NT2/D1 (cell line): ENCODE measurements around the gene CCDC152.
"Not testable (repeated sequence)": the region's sequence is repeated elsewhere in the genome, so short reads cannot be mapped to it uniquely, and the experiment has no call there.

Source experiments
- DNase-seq: peaks from one replicate; pipeline ENCODE4 v3.0.0-alpha.2; 2011; ENCODE audit warnings: low read depth, low spot score
- H3K27me3 ChIP-seq: 2 replicates; pipeline ENCODE4 v1.6.0; 2011; ENCODE audit warnings: mild to moderate bottlenecking; ENCODE audit not compliant: insufficient read length, insufficient read depth
- H3K36me3 ChIP-seq: 2 replicates; pipeline ENCODE4 v1.6.1; 2011; ENCODE audit warnings: mild to moderate bottlenecking, low read length, mixed read lengths; ENCODE audit not compliant: insufficient read depth, insufficient read length
- H3K4me1 ChIP-seq: 2 replicates; pipeline ENCODE4 v1.5.1; 2011; ENCODE audit not compliant: insufficient read depth, insufficient read length
- H3K4me3 ChIP-seq: 2 replicates; pipeline ENCODE4 v1.5.1; 2011; ENCODE audit warnings: low read depth; ENCODE audit not compliant: insufficient read length
- H3K9ac ChIP-seq: 2 replicates; pipeline ENCODE4 v1.6.0; 2011; ENCODE audit warnings: low read depth; ENCODE audit not compliant: insufficient read length
- H3K9me3 ChIP-seq: 2 replicates; pipeline ENCODE4 v1.5.1; 2011; ENCODE audit warnings: mild to moderate bottlenecking, low read length; ENCODE audit not compliant: insufficient read depth
- SUZ12 ChIP-seq: IDR thresholded peaks from 2 replicates; pipeline ENCODE4 v1.6.1; 2011; ENCODE audit not compliant: insufficient read length, insufficient read depth; ENCODE audit errors: extremely low read depth
- YY1 ChIP-seq: IDR thresholded peaks from 2 replicates; pipeline ENCODE4 v1.6.1; 2011; ENCODE audit not compliant: insufficient read length, insufficient read depth
- ZNF274 ChIP-seq: IDR thresholded peaks from 2 replicates; pipeline ENCODE4 v1.6.1; 2011; ENCODE audit warnings: mild to moderate bottlenecking, low read depth, low read length

CCDC152 gene, protein sequence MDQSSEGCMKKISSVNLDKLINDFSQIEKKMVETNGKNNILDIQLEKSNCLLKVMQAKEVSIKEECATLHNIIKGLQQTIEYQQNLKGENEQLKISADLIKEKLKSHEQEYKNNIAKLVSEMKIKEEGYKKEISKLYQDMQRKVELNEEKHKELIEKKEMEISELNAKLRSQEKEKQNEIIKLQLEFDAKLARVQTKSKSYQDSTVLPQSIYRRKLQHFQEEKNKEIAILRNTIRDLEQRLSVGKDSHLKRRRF

GRCh38 chr5:42756606-42757601 is at the start of gene CCDC152:
CCDC152 (plus strand) TSS chr5:42756818; CDS start chr5:42759122, 2,304 bp downstream.
- no peaks in the 10 kb centered on the region for H3K4me1 ChIP-seq
- no peak within 1 kb of the TSS for H3K9ac ChIP-seq
- H3K27me3 ChIP-seq: no peaks in the 10 kb centered on the region
- no peak within 1 kb of the TSS for H3K4me3 ChIP-seq
- TF ChIP-seq SUZ12: no peak
- TF ChIP-seq YY1: no peak
- no peak for TF ChIP-seq ZNF274
- no peaks in the 10 kb centered on the region for H3K36me3 ChIP-seq
- no peaks in the 10 kb centered on the region for H3K9me3 ChIP-seq
- no peak for DNase-seq

DNA sequence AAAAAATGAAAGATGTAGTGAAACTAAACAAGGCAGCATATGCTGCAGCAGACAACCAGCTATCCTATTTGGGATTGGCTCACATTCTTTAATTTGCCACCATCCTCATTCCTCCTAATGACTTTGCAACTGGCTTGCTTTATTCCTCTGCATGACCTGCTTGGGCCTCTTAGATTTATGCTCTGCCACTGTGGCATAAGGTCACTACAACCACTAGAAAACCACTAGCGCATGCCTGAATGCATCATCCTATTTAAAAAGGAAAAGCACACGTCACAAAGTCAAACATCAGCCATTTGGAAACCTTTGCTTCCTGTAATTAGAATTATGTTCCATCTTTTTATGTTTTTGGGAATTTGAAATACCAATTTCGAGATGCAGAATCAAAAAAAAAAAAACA is 40.8 kb upstream of the CCDC152 start:
- Histone ChIP-seq H3K4me3 (no peak overlapping the region), H3K36me3 (no peaks in the 10 kb centered on the region), H3K9ac (no peak overlapping the region), H3K4me1 (no peaks in the 10 kb centered on the region), H3K27me3 (no peaks in the 10 kb centered on the region), H3K9me3 (no peaks in the 10 kb centered on the region)
- no peak for TF ChIP-seq SUZ12
- TF ChIP-seq ZNF274: no peak
- no peak for TF ChIP-seq YY1
- no peak for DNase-seq

DNA sequence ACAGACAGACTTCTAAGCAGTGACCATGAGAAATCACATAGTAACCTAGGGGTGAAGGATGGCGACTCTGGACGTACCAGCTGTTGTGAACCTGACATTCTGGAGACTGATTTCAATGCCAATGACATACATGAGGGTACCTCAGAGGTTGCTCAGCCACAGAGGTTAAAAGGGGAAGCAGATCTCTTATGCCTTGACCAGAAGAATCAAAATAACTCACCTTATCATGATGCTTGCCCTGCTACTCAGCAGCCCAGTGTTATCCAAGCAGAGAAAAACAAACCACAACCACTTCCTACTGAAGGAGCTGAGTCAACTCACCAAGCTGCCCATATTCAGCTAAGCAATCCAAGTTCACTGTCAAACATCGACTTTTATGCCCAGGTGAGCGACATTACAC is 38.0 kb upstream of the CCDC152 start:
- Histone ChIP-seq H3K4me3 (no peak overlapping the region), H3K4me1 (no peaks in the 10 kb centered on the region), H3K9ac (no peak overlapping the region), H3K27me3 (no peaks in the 10 kb centered on the region), H3K9me3 (no peaks in the 10 kb centered on the region), H3K36me3 (no peaks in the 10 kb centered on the region)
- DNase-seq: no peak
- TF ChIP-seq YY1 (no peak), SUZ12 (no peak), ZNF274 (no peak)

DNA sequence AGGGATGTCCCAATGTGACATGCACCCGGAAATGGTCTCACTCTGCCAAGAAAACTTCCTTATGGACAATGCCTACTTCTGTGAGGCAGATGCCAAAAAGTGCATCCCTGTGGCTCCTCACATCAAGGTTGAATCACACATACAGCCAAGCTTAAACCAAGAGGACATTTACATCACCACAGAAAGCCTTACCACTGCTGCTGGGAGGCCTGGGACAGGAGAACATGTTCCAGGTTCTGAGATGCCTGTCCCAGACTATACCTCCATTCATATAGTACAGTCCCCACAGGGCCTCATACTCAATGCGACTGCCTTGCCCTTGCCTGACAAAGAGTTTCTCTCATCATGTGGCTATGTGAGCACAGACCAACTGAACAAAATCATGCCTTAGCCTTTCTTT is 37.6 kb upstream of the CCDC152 start:
- Histone ChIP-seq H3K27me3 (no peaks in the 10 kb centered on the region), H3K4me1 (no peaks in the 10 kb centered on the region), H3K9ac (no peak overlapping the region), H3K9me3 (no peaks in the 10 kb centered on the region), H3K4me3 (no peak overlapping the region), H3K36me3 (no peaks in the 10 kb centered on the region)
- DNase-seq: no peak
- TF ChIP-seq SUZ12: no peak
- TF ChIP-seq YY1: no peak
- no peak for TF ChIP-seq ZNF274

GRCh38 chr5:42720251-42720650 is 36.4 kb upstream of the CCDC152 start:
- Histone ChIP-seq H3K36me3 (no peaks in the 10 kb centered on the region), H3K9ac (no peak overlapping the region), H3K27me3 (no peaks in the 10 kb centered on the region), H3K4me3 (no peak overlapping the region), H3K9me3 (no peaks in the 10 kb centered on the region), H3K4me1 (no peaks in the 10 kb centered on the region)
- TF ChIP-seq SUZ12: no peak
- no peak for TF ChIP-seq YY1
- no peak for TF ChIP-seq ZNF274
- DNase-seq: no peak

- Histone ChIP-seq H3K9me3 (no peaks in the 10 kb centered on the region), H3K4me3 (no peak overlapping the region), H3K4me1 (no peaks in the 10 kb centered on the region), H3K9ac (no peak overlapping the region), H3K36me3 (no peaks in the 10 kb centered on the region), H3K27me3 (no peaks in the 10 kb centered on the region)
- DNase-seq: no peak
- TF ChIP-seq YY1: no peak
- TF ChIP-seq ZNF274: no peak
- TF ChIP-seq SUZ12: no peak
These were observed 35.1 kb upstream of the CCDC152 start for GRCh38 chr5:42721484-42721883.

- H3K4me3 ChIP-seq, H3K9me3 ChIP-seq, H3K27me3 ChIP-seq, H3K9ac ChIP-seq, H3K36me3 ChIP-seq, H3K4me1 ChIP-seq, DNase-seq: not testable (repeated sequence)
These were observed 22.0 kb upstream of the CCDC152 start for GRCh38 chr5:42734531-42735058.
